HG02970 (cell line): ENCODE data around the gene CERS5.
"Not testable (repeated sequence)": the region's sequence is repeated elsewhere in the genome, so short reads cannot be mapped to it uniquely, and the experiment has no call there.

Experiments used
- ATAC-seq: cut with Tn5 transposase; IDR thresholded peaks from one replicate; pipeline ENCODE4 v1.9.1; 2021; ENCODE audit warnings: mild to moderate bottlenecking, moderate library complexity, moderate number of reproducible peaks; ENCODE audit not compliant: unreplicated experiment, low FRiP score

CERS5 gene

DNA sequence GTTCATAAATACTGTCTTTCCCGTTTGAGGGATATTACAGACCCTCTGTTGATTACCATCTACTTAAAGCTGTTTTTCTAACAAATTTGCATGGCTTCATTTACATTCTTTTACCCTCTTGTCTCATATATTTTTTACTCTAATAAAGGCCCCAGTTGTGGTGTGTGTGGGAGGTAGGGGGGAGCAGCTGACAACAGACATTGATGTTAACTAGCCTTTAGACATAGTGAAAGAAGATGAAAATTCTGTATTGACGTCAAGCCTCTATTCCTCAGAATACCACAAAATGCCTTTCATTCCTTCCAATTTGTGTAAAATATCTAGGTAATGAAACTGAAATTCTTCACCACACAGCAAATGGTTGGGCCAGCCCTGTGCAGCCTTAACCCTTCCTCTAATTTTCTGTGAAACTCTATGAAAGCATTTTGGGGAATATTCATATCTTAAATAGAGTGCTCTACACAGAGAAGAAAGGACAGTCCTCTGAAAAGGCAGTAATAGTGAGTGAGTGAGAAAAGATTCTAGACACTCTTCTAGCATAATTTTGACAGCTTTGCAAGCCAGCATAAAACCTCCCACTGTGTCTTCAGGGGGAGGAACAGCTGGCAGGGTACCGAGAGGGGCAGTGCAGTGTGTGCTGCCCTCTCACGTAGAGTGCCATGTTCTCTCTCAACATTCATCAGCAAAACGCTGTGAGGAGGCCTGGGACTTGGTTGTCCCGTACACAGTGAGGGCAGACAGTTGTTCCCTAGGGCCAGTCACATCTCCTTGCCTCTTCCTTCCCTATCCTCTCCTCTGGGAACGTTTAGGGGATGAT, 20.1 kb upstream of the CERS5 start:
- ATAC-seq: no peak

DNA sequence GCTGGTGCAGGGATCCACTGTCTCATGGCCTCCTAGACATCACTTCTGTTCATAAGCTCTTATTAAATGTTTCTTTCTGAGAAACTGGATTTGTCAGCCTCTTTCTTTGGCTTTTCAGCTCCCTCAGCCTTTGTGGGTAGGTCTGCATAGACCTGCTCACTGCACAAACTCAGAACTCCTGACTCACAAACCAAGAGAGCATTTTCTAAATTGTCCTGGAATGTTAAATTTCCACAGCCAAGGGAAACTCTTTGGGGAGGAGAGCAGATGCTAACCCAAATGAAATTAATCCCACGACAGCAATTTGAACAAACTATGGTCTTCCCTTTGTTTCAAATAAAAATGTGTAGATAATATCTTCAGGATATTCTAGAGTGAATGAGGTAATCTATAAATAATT, 19.5 kb upstream of the CERS5 start:
- no peak for ATAC-seq

DNA sequence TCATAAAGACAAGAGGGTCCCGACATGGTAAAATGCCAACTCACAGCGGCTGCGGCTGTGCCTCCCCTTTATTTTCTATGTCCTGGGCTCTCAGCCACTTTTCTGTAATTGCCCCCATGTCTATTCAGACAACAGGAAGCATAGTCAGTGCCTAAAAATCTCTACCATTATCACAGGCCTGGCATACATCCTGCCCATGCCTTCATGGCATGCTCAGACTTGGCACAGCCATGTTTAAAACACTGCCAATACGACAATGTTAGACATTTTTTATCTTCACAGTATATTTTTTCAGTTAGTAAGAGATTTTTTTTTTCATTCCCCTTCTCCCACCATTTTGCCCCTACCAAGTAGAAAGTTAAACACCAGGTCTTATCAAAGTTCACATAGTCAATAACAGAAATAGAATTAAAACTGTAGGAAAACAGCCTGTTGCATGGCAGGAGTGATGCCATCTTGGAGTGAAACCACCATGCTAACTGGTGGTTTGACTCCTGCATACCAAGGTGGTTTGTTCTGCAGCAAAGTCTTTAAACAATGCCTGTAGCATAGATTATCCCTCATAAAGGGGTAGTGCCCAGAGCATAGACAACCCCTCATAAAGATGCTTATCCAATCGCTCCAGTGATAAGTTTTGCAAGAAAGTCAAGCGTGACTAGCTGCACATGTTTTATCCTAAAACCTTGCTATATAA, 18.9 kb upstream of the CERS5 start:
- no peak for ATAC-seq

DNA sequence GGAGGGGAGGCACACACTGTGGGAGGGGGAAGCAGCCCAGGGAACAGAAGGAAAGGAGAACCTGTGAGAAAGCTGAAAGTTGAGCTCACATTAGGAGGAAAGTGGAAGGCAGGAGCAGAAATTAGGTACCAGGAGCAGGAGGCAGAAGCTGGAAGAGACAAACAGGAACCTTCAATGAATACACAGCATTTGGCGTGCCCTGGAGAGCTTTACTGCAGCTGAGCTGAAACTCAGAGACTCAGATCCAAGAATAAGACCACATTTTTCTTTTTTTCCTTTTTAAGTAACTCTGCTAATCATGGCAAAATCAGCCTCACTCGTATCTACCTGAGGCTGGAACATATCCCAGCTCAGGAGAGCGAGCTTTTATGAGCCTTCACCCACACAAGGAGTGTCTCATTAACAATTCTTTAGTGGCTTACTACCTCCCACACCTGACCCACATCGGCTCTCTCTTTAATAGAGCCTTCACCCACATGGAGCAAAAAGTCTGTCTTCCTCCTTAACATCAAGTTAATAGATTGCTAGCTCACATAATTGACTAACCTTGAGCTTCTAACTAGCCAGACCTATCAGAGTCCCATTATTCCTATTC, 18.2 kb upstream of the CERS5 start:
- ATAC-seq: no peak

DNA sequence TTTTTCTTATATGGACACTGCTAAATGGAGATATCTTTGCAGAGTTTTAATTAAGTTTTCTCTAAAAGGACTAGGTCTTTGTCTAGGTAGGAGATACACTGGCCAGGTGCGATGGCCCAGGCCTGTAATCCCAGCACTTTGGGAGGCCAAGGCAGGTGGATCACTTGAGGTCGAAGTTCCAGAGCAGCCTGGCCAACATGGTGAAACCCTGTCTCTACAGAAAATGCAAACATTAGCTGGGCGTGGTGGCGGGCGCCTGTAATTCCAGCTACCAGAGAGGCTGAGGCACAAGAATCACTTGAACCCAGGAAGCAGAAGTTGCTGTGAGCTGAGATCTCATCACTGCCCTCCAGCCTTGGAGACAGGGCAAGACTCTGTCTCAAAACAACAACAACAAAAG, 17.1 kb upstream of the CERS5 start:
- ATAC-seq: no peak

DNA sequence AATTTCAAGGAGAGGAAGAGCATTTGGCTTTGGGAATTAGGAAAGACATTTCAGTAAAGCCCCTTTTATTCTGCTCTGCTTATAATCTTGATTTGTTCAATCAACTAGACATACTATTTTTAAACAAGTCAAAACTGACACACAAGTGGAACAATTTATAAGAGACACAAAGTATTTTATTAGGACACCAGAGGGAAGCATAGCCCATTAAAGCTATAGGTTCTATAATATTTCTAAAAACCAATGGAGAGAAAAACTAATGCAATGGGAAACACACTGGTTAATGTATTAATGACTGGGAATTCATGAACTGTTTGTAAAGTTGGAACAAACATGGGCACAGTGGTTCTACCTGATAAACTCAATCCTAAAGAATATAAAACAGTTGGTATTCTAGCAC, 15.3 kb upstream of the CERS5 start:
- no peak for ATAC-seq

DNA sequence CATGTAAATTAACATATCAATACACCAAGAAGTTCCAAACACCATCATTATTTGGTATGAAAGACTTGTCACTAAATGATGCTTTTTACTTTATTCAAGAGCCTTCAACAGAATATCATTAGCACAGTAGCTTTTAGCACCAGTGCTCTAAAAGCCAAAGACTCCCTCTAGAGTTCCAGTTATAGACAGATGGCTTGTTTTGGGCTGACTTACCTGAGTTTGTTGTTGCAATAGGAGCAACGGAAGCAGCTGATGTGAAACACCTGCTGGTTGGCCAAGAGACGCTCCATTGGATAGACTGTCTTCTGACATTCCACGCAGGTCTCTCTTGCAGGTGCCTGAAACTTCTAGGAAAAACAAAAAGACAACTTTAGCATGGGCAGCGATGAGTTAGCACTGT, 14.5 kb upstream of the CERS5 start:
- no peak for ATAC-seq

DNA sequence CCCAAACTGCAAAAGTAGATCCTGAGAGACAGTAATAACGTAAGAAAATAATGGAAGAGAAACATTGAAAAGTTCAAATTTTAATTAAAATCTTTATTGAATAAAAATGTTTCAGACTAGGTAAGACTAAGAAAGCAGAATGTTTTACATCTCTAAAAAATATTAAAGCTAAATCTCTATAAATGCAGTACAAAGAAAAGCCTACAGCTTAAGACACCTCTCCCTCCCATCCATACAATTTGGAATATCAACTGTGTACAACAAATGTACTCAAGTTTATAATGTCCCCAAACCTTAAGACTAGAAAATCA, 8.5 kb upstream of the CERS5 start:
- no peak for ATAC-seq

DNA sequence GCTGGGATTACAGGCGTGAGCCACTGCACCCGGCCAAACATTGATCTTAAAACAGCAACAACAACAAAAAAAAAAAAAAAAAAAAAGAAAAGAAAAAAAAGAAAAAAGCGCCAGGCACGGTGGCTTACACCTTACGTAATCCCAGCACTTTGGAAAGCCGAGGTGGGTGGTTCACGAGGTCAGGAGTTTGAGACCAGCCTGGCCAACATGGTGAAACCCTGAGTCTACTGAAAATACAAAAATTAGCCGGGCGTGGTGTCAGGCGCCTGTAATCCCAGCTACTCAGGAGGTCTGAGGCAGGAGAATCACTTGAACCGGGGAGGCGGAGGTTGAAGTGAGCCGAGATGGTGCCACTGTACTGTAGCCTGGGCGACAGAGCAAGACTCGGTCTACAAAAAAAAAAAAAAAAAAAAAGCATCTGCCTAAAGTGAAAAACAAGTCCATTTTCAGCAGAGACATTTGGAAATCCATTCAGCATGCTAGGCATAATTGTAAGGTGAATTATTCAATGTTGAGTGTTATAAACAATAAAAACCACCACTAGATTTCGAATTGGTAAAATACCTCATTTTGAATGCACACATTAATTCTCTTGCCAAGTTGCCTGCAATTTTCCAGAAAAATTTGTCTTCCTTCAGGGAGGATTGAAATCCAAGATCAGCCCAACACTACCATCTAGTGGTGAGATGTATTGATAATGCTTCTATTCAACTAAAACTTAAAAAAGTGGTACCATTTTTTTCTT, 8.0 kb upstream of the CERS5 start:
- no peak for ATAC-seq

DNA sequence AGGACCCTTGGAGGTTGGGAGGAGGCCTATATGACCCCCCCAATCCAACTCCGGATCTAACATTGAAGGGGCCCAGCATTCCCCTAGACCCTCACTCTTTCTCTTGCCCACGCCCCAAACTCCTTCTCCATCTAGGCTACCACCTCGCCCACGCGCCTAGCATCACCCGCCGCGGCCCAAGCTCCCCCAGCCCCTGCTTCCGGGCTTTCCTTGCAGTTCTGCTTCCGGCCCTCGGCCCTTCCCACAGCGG, 445 bp downstream of the CERS5 start:
- no peak for ATAC-seq

DNA sequence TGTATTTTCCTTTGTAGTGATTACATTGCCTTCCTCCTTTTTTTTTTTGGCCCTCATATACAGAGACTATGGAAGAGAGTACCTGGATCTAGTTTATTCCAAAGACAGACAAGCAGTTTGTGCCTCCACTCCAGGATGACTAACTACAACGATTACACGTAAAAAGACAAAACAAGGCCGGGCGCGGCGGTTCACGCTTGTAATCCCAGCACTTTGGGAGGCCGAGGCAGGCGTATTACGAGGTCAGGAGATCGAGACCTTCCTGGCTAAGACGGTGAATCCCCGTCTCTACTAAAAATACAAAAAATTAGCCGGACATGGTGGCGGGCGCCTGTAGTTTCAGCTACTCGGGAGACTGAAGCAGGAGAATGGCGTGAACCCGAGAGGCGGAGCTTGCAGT, 2.2 kb downstream of the CERS5 start:
- no peak for ATAC-seq

DNA sequence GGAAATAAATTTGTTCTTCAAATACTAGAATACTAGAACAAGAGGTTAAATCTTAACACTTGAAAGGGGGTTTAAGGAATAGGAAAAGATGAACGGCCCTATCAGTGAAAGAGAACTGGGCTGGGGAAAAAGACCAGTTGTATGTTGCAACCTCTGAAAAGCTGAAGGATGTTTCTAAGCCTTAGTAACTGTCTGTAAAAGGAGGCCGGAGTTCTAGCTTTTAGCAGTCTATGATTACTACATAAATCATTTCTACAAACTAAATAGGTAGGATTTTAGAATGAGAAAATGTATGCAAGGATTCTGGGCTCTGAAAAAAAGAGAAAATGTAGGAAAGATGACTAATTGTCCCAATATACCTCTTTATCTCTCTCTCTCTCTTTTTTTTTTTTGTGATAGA, 4.9 kb downstream of the CERS5 start:
- no peak for ATAC-seq

DNA sequence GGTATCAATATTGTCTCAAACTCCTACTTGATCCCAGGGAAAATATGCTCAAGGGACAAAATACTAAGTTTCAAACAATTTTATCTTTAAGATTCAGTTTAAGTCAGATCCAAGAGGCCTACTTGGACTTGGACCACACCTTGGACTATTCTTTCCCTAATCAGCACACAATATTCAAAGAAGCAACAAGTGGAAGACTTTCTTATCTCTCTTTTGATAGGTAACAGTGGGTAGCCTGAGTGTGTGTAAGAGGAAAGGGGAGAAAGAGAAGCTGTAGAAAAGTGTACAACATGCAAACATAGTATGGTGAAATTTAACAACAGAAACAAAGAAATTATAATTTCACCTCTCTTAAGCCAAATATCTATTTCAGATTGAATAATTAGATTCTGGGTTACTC, 6.5 kb downstream of the CERS5 start:
- ATAC-seq: no peak

DNA sequence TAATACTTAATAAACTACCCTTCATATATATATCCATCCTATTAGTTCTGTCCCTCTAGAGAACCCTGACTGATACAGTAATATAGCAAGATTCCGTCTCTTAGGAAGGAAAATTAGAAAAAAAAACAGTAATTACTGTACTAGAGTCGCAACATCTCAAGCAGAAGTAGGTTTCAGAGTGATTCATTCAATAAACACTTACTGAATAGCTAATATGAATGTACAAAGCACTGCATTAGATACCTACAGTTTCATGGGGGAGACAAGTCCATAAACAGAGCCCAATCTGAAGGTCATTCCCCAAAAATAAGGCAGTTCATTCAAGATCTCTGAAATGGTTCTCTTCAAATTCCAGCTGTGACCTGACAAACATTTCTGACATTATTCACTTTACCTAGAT, 9.9 kb downstream of the CERS5 start:
- no peak for ATAC-seq

DNA sequence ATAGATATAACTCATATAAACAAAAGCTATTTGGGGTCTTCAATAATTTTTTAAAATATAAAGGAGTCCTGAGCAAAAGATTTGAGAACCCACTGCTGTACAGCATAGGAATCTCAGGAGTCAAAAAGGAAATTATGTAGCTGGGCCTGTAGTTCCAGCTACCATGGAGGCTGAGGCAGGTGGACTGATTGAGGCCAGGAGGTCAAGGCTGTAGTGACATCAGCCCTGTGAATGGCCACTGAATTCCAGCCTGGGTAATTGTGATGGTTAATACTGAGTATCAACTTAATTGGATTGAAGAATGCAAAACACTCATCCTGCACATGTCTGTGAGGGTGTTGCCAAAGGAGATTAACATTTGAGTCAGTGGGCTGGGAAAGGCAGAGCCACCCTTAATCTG, 10.5 kb downstream of the CERS5 start:
- ATAC-seq: no peak

DNA sequence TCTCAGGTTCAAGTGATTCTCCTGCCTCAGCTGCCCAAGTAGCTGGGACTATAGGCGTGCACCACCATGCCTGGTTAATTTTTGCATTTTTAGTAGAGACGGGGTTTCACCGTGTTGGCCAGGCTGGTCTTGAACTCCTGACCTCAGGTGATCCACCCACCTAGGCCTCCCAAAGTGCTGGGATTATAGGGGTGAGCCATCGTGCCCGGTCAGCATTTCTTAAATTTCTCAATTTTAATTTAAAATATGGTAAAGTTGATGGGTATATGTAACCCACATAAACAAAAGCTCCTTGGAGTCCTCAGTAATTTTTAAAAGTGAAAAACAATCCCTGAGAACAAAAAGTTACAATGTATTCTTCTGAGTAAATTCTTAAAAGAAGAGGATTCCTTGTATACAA, 12.2 kb downstream of the CERS5 start:
- not testable (repeated sequence) for ATAC-seq

DNA sequence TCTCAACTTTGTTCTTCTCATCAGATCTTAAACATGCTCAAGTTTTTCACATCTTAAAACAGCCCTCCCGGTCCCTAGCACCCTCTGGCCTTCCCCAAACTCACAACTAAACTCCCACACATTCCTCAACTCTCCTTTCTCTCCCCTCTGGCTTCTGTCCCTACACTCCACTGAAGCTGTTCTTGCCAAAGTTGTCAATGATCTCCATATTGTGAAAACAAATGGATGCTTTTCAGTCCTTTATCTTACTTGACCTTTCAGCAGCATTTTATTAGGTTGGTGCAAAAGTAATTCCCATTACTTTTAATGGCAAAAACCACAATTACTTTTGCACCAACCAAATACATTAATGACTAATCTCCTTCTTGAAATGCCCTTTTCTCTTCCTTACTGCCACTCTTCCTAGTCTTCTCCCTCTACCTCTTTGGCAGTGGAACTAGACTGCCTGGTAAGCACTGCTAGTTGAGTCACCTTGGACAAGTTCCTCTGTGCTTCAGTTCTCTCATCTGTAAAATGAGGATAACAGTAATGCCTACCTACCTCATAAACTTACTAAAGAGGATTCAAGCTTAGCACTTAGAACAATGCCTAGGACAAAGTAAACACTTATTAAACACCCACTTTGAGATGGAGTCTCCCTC, 16.0 kb downstream of the CERS5 start:
- no peak for ATAC-seq

DNA sequence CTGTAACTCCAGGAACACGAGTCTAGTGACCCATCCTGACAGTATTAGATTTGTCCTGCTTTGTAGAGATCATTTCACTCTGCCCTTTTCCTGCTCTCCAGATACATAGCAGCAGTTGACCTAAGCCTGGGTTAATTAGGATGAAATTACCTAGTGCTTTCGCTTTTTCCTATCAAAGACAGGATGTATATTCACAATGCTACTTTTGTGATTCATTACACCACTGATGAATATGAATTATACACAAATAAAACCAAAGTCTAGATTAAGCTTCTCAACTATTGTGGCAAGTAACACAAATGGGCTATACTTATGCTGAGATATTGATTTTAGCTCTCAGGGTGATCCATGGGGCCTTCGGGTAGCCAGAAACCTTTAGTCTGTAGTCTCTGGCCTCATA, 17.9 kb downstream of the CERS5 start:
- no peak for ATAC-seq

DNA sequence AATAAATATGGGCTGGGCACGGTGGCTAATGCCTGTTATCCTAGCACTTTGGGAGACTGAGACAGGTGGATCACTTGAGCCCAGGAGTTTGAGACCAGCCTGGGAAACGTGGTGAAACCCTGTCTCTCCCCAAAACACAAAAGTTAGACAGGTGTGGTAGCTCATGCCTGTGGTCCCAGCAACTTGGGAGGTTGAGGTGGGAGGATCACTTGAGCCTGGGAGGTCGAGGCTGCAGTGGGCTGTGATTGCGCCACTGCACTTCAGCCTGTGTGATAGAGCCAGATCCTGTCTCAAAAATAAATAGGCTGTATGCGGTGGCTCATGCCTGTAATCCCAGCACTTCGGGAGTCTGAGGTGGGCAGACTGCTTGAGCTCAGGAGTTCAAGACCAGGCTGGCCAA, 19.2 kb downstream of the CERS5 start:
- not testable (repeated sequence) for ATAC-seq

DNA sequence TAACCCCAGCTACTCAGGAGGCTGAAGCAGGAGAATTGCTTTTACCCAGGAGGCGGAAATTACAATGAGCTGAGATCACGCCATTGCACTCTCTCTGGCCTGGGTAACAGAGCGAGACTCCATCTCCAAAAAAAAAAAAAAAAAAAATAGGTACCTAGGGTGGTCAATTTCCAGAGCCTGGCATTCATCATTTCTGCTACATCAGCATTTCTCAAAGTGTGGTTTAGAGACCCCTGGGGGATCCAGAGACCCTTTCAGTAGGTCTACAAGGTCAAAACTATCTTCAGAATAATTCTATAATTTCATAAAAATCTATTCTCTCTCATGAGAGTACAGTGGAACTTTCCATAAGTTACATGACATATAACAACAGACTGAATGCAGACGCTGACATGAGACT, 19.9 kb downstream of the CERS5 start:
- ATAC-seq: no peak

DNA sequence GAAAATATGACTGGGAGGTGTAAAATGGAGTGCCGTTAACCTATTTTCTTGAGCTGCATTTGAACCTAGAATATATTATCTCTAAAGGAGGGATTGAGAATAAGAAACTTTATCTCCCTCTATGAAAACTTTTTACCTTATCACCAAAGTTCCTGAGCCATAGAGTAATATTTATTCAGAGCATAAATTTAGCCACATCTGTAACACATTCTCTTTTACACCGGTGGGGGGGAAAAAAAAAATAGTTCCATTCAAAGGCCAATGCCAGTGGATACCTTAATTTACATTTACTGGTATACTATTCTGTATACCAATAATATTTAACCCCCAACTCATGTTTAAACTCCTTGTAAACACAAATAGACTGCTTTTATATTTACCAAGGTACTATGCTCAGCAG, 21.7 kb downstream of the CERS5 start:
- ATAC-seq: no peak
